AG04449 (cell line): ENCODE measurements around the gene ASCC1.

ENCODE experiments used
- CTCF ChIA-PET: fragments of 350-600 bp; formaldehyde crosslinking; extraction: SDS; loops from one replicate; lab custom pipeline; 2021; ENCODE audit warnings: antibody characterized with exemption; lab: Yijun Ruan, JAX
- POLR2A ChIA-PET: fragments of 400-600, 350-600 bp; formaldehyde crosslinking; extraction: SDS; loops from one replicate; lab custom pipeline; 2020; ENCODE audit warnings: antibody characterized with exemption, inconsistent platforms; lab: Yijun Ruan, JAX
- DNase-seq: peaks from one replicate; pipeline ENCODE4 v3.0.0-alpha.2; 2010; ENCODE audit warnings: low read depth, low spot score
- H3K4me3 ChIP-seq: 2 replicates; pipeline ENCODE4 v1.5.1; 2011; ENCODE audit warnings: low read depth, mild to moderate bottlenecking, control low read depth, low read length
- TF ChIP-seq, protein P1 (sequence below): IDR thresholded peaks from one replicate; pipeline ENCODE4 v1.5.1; 2011; ENCODE audit warnings: mild to moderate bottlenecking, moderate library complexity, low read length, control low read depth, inconsistent platforms; ENCODE audit not compliant: insufficient read depth; ENCODE audit errors: missing control alignments

ASCC1 gene

DNA sequence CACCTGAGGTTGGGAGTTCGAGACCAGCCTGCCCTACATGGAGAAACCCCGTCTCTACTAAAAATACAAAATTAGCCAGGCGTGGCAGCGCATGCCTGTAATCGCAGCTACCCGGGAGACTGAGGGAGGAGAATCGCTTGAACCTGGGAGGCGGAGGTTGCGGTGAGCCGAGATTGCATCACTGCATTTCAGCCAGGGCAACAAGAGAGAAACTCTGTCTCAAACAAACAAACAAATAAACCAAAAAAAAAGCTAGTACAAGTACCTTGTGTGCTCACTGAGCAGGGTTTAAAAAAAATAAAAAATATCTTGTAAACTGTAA, 116.5 kb downstream of the ASCC1 start:
- TF ChIP-seq, protein P1, sequence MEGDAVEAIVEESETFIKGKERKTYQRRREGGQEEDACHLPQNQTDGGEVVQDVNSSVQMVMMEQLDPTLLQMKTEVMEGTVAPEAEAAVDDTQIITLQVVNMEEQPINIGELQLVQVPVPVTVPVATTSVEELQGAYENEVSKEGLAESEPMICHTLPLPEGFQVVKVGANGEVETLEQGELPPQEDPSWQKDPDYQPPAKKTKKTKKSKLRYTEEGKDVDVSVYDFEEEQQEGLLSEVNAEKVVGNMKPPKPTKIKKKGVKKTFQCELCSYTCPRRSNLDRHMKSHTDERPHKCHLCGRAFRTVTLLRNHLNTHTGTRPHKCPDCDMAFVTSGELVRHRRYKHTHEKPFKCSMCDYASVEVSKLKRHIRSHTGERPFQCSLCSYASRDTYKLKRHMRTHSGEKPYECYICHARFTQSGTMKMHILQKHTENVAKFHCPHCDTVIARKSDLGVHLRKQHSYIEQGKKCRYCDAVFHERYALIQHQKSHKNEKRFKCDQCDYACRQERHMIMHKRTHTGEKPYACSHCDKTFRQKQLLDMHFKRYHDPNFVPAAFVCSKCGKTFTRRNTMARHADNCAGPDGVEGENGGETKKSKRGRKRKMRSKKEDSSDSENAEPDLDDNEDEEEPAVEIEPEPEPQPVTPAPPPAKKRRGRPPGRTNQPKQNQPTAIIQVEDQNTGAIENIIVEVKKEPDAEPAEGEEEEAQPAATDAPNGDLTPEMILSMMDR: no peak
- H3K4me3 ChIP-seq: no peak overlapping the region
- DNase-seq: no peak
- CTCF ChIA-PET: interaction anchor here (1.2 kb wide), 1 partner anchor 10 kb away, joined by 3 read pairs; no protein-coding TSS in a partner anchor
- POLR2A ChIA-PET: no interaction called here

DNA sequence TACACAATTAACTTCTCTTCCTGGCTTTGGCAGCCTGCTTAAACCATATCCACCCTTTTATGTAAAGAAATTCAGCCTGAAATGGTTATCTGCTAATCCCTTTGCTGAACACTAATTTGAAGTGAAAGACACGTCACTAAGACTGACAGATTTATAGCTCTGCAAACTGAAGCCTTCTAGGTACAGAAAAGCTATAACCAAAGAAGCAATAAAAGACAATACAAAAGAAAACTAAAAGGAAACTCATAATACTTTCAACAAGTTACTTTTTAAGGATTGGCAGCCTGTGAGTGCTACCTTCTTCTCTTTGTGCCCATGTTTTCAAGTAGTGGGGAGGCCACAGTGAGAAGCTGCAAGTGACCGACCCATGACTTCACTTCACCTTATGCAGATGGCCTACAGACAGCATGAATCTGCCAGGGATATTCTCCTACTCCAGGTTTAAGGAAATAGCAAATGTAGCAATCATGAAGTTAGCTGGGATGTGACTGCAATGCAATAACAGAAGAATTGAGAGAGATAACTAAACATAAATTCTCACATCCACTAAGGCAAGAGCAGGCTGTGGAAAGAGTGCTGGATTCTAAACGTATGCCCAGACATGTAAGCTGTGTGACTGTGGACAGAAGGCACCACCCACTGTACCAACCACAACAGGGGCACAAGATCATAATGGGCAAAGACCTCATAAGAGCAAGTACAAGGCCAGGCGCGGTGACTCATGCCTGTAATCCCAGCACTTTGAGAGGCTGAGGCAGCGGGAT, 117.1 kb downstream of the ASCC1 start:
- ChIA-PET CTCF (interaction anchor here (1.2 kb wide), 1 partner anchor 9 kb away, joined by 3 read pairs; no protein-coding TSS in a partner anchor), POLR2A (no interaction called here)
- no peak overlapping the region for H3K4me3 ChIP-seq
- DNase-seq: no peak
- TF ChIP-seq, protein P1: no peak

DNA sequence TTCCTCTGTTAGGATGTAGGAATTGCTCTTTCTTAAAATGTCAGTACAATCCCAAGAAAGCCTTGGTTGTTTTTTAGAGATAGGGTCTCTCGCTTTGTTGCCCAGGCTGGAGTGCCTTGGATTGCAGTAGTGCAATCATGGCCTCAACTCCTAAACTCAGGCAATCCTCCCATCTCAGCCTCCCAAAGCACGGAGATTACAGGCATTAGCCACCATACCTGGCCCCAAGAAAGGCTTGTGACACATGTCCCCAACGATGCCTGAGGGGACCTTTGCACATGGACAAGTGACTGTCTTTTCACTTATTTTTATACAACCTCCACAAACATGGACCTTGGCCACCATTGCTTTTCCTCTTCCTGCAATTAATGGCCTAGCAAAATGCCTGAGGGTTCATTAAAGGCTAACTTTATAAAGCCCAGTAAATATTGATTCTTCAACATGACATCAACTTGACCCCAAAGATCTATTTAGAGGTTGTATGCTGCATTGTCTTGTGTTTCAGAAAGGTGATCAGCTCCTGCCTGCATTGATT, 117.7 kb downstream of the ASCC1 start:
- ChIA-PET CTCF (interaction anchor here (1.2 kb wide), 1 partner anchor 8 kb away, joined by 3 read pairs; no protein-coding TSS in a partner anchor), POLR2A (no interaction called here)
- no peak for DNase-seq

DNA sequence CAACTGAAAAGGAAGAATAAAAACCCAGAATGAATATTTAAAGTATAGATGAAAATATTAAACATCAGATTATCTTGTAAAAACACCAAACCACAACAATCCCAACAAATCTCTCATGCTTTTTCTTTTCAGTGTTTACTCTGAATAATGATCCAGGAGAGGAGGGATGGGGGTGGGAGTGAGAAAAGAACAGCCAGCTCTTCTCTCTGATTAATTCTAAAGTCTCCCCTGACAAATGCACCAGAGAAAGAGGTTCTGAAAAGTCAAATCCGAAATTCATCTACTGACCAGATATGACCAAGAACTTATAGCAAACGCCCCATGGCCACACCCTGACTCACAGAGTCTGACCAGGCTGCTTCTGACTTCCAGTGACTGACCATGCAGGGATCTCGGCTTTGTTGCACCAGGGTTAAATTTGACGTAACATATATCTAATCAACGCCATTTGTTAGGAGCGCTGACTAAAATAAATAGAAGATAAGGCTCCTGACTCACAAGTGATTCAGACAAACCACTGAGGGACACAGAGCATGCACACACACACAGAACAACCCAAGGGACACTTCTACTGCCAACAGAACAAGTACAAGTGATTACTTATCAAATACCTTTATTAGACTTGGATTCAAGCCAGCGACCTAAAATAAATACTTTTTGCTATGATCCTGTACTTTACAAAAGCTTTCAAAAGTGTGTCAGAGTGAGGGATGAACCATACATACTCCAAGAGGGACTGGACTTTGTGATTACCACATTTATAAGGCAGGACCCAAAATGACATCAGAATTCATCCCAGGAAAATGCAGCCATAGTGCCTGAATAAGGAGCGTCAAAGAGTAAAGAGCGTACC, 118.4 kb downstream of the ASCC1 start:
- ChIA-PET CTCF (interaction anchor here (0.7 to 1.0 kb wide), 2 partner anchors 13 to 64 kb away, joined by 3 read pairs; no protein-coding TSS in a partner anchor), POLR2A (no interaction called here)
- DNase-seq: peak; percentile 59
- TF ChIP-seq, protein P1: no peak
- H3K4me3 ChIP-seq: no peak overlapping the region

More for the DNA sequence above, 117.7 kb downstream of the ASCC1 start:
- TF ChIP-seq, protein P1: no peak
- no peak overlapping the region for H3K4me3 ChIP-seq

DNA sequence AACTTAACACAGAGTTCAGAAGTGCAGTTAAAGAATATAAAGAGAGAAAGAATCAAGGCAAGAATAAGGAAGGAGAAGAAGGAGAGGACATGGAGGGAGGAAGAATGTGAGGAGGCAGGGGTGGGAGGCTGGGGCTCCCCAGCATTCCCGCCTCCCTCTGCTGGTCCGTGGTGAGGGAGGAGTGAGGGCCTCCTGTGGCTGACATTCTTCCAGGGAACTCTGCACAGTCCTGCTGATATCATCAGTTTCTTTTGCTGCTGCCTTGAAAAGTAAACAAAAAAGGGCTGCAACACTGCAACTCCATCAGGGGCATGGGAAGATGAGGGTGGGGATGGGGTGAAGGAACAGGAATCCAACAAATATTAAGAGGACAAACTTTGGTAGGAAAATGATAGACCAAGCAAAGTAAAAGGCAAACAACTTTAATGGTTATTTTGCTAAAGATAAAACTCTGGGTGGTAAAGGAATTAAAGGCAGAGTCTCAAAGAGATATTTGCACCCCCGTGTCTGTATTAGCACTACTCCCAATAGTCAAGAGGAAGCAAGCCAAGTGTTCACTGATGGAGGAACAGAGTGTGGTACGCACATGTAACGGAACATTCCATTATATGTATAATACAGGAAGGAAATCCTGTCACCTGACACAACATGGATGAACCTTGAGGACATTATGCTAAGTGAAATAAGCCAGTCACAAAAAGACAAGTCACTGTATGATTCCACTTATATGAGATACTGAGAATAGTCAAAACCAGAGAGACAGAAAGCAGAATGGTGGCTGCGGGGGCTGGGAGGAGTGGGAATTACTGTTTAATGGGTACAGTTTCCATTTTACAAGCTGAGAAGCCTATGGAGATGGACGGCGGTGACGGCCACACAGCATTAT, 119.7 kb downstream of the ASCC1 start:
- TF ChIP-seq, protein P1: peak; percentile 21
- ChIA-PET POLR2A (no interaction called here), CTCF (interaction anchor here (1.0 kb wide), 1 partner anchor 12 kb away, joined by 3 read pairs; no protein-coding TSS in a partner anchor)
- no peak overlapping the region for H3K4me3 ChIP-seq
- peak; percentile 1 for DNase-seq
